T-helper 17 cell (primary cell): ENCODE data around the gene PRXL2B. TPM values are rescaled to one million over a fixed set of nuclear protein-coding genes. Genes with fewer than 3 reads are reported as not detected.
"Not testable (repeated sequence)": the region's sequence is repeated elsewhere in the genome, so short reads cannot be mapped to it uniquely, and the experiment has no call there.

ENCODE experiments used
- ATAC-seq: fragments of 150-1000 bp; cut with Tn5 transposase; 2 replicates; pipeline ENCODE4 v1.10.0; 2021; ENCODE audit warnings: mild to moderate bottlenecking, moderate library complexity
- DNase-seq, 3 donors: peaks; one replicate each; pipeline versions ENCODE4 v3.0.0 to v3.0.0-alpha.2; 2020 to 2021
- H3K9me3 ChIP-seq: one replicate; pipeline ENCODE4 v1.7.0; 2013; ENCODE audit warnings: low read length, mild to moderate bottlenecking; ENCODE audit not compliant: control insufficient read depth, poor library complexity, severe bottlenecking
- H3K27ac Mint-ChIP-seq: one replicate; pipeline ENCODE4 v1.8.0; 2022; ENCODE audit warnings: mild to moderate bottlenecking, moderate library complexity, mixed read lengths
- H3K27me3 Mint-ChIP-seq: one replicate; pipeline ENCODE4 v1.8.0; 2022; ENCODE audit warnings: mixed read lengths
- H3K36me3 Mint-ChIP-seq: one replicate; pipeline ENCODE4 v1.8.0; 2022; ENCODE audit warnings: low read depth, mixed read lengths
- H3K4me1 Mint-ChIP-seq: one replicate; pipeline ENCODE4 v1.8.0; 2022; ENCODE audit warnings: mild to moderate bottlenecking, mixed read lengths
- H3K4me3 Mint-ChIP-seq: one replicate; pipeline ENCODE4 v1.8.0; 2022; ENCODE audit warnings: mild to moderate bottlenecking, moderate library complexity, mixed read lengths
- total RNA-seq, 4 donors: library from RNA in 2 of 4; stranded (reverse) in 2 of 4; gene quantifications; one replicate each; pipeline ENCODE4 v1.2.3 and lab custom pipeline; 2022 to 2026

PRXL2B gene
- total RNA-seq, 2 donors from 2014 or later = 17.6 to 18.5 TPM

DNA sequence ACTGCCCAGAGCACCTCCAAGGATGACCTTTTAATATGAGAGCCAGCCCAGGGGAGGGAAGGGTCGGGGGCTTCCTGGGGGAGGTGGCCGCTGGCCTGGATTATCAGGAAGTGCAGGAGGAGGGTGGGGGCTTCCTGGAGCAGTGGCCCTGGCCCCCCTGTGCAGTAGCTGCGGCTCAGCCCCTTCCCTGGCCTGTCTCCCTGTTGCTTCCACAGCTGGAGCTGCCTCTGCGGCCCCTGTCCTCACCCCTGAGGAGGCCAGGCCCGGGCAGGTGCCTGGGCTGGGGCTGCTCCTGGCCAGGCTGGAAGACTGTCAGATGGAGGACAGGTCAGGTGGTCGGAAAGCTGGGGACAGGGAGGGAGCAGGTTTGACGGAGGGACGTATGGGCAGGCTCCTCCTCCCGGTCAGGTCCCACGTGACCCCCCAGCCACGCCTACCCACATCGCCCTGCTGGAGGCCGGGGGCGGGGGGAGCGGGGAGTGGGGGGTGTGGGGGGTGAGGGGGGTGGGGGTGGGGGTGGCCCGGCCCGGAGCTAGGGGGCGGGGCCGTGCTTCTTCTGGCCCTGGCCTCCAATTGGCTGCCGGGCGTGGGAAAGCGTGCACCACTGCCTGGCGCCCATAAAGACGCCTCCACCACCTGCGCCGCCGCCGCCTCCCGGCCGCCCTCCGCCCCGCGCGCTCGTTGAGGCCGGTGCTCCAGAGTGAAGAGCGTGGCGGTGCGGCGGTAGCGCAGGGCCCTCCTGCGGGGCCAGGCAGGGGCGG, 40.6 kb upstream of the PRXL2B start:
- H3K27me3 Mint-ChIP-seq = no peaks in the 10 kb centered on the region
- peak overlapping the region; percentile 93 for H3K4me3 Mint-ChIP-seq
- peak; percentile 60 for ATAC-seq
- H3K36me3 Mint-ChIP-seq = no peaks in the 10 kb centered on the region
- H3K9me3 ChIP-seq = no peaks in the 10 kb centered on the region
- H3K27ac Mint-ChIP-seq = peak overlapping the region; percentile 96
- peak; percentile 86 to 91 (median 90) for DNase-seq
- peaks cover 10% of the 10 kb centered on the region for H3K4me1 Mint-ChIP-seq

DNA sequence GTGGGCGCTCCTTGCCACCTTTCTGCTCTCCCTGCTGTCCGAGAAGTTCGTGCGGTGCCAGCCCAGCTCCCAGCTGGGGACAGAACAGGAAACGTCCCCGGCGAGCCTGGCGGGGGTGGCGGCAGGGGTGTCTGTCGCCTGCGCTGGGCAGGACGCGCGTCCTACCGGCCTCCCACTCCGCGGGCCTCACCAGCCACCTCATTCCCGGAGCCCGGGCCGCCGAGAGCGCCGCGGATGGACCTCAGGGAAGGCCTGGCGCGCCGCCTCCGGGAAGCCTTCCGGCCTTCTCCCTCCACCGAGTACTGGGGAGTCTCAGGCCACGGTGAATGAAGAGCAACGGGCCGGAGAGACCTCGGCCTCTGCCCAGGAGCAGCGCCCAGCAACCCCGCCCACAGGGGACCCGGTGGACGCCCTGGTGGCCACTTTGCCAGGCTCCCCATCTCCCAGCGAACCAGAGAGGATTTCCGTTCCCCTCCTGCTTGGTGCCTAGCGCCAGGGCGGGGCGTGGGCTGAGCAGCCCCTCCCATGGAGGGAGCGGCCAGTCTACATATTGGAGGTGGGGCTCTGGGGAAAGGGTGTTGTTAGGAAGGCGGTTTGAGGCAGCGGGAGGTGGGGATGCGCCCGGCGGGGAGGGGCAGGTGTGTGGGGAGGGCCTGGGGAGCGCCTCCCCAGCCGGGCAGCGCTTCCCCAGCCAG, 39.9 kb upstream of the PRXL2B start:
- Mint-ChIP-seq H3K27ac (peak overlapping the region; percentile 96), H3K4me1 (peaks cover 10% of the 10 kb centered on the region), H3K36me3 (no peaks in the 10 kb centered on the region), H3K27me3 (no peaks in the 10 kb centered on the region), H3K4me3 (peak overlapping the region; percentile 93)
- H3K9me3 ChIP-seq = no peaks in the 10 kb centered on the region
- peak; percentile 57 for ATAC-seq
- peak; percentile 69 to 78 (median 70) for DNase-seq

DNA sequence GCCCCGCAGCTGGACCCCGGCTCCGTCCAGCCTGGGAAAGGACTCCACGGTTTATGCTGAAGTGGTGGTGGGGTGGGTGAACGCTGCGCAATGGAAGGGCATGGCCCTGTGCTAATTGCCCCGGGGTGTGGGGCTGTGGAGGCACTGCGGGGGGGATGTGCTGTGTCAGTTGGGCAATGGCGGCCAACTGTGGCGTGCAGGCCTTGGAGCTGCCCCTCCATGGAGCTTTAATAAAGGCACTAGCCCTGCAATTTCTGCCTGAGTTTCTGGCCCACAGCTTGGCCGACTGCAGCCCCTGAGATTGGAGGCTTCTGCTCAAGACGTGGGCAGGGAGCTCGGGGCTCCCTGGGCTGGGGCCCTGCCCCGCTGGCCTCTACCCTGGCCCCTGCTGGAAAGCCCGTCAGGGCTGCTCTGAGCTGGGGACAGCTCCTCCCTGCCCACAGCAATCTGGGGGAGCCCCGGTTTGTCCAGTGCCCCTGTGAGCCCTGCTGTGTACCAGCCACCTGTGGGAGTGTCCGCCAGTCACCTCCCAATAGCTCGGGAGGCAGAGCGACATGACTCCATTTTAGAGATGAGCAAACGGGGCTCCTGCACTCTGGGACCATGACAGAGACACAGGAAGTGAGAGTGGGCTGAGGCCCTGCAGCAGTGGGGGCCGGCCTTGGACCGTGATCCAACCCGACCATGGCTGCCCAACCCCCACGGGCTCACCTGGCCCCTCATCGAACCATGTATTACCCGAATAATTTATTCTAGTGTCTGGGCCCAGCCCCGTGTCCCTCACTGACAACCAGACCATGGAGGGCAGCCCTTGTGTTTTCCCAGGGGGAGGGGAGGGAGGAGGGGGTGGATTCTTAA, 39.1 kb upstream of the PRXL2B start:
- ATAC-seq = peak; percentile 10

DNA sequence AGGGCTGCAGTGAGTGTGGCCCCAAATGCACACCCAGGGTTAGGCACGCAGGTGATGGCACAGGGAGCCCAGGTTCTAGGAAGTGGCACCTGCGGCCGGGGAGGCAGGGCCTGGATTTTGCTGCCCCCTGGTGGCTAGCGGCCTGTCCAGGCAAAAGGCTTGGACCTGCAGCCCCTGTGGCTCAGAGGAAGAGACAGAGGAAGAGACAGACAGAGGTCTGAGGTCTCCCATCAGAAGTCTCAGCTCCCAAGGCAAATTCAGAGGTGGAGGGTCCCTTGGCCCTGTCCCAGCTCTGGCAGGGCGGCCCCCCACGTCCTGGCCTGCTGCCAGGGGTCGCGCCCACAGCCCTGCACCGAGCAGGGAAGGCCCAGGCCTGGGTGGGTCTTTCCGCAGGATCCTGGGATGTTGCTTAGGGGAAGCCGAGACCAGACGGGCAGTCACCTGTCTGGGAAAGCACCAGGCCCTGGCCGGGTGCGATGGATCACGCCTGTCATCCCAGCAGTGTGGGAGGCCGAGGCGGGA, 38.4 kb upstream of the PRXL2B start:
- no peaks in the 10 kb centered on the region for H3K9me3 ChIP-seq
- H3K4me1 Mint-ChIP-seq = peaks cover 10% of the 10 kb centered on the region
- DNase-seq (peak; percentile 70 to 79 (median 71)), ATAC-seq (peak; percentile 27)
- no peaks in the 10 kb centered on the region for H3K27me3 Mint-ChIP-seq
- H3K36me3 Mint-ChIP-seq = no peaks in the 10 kb centered on the region
- peak overlapping the region; percentile 93 for H3K4me3 Mint-ChIP-seq
- peak overlapping the region; percentile 96 for H3K27ac Mint-ChIP-seq

More for the DNA sequence above, 39.1 kb upstream of the PRXL2B start:
- no peaks in the 10 kb centered on the region for H3K36me3 Mint-ChIP-seq
- H3K9me3 ChIP-seq = no peaks in the 10 kb centered on the region
- no peaks in the 10 kb centered on the region for H3K27me3 Mint-ChIP-seq
- peak overlapping the region; percentile 93 for H3K4me3 Mint-ChIP-seq
- DNase-seq = peak in 1 of 3 donors; percentile 29
- peaks cover 10% of the 10 kb centered on the region for H3K4me1 Mint-ChIP-seq
- H3K27ac Mint-ChIP-seq = peak overlapping the region; percentile 96

DNA sequence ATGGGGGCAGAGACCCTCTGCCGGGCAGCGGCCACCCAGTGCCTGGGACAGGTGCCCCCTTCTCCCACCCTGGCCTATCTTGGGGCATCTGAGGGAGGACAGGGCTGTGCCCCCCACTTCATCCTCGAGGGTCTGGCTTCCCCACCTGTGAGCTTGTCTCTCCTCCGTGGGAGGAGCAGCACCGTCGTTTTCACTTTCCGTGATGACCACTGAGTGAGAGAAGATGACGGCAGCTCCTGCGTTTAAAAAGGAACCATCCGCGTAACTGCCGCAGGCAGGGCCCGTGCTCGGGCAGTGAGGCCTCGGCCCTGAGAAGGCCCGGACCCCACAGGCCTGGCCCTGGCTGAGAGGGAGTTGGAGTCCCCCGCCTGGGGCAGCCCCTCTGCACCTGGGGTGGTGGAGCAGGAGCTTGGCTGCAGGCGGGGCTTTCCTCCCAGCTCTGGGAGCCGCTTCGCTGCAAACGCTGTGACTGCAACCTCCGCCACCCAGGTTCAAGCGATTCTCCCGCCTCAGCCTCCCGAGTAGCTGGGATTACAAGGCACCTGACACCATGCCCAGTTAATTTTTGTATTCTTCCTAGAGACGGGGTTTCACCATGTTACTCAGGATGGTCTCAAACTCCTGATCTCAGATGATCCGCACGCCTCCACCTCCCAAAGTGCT, 37.1 kb upstream of the PRXL2B start:
- not testable (repeated sequence) for ATAC-seq, H3K4me3 Mint-ChIP-seq, DNase-seq, H3K9me3 ChIP-seq, H3K36me3 Mint-ChIP-seq, H3K27me3 Mint-ChIP-seq
- peaks cover 17% of the 10 kb centered on the region for H3K4me1 Mint-ChIP-seq
- H3K27ac Mint-ChIP-seq = peak overlapping the region; percentile 96

DNA sequence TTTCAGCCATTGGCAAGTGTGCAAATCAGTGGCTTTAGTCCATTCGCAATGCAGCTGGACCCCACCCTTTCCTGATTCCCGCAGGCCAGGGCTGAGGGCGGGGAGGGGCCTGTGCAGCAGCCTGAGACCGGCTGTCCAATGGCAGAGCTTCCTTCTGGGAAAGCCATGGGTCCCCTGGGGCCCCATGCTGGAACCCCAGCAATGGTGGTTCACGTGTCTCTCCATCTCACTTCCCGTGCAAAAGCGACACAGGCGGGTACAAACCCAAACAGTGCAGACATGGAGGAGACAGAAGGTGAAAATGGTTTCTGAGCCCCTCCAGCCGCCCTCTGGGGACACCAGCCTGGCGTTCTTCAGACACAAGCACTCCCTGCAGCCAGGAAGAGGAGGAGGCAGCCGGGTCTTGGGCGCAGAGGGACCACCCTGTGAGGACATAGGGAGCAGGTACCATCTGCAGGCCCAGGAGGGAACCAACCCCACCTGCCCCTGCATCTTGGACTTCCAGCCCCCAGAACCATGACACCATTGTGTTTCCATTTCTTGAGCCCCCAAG, 36.2 kb upstream of the PRXL2B start:
- not testable (repeated sequence) for H3K4me3 Mint-ChIP-seq, H3K27me3 Mint-ChIP-seq, H3K36me3 Mint-ChIP-seq, DNase-seq, ATAC-seq, H3K9me3 ChIP-seq
- H3K27ac Mint-ChIP-seq = peak overlapping the region; percentile 96
- H3K4me1 Mint-ChIP-seq = peaks cover 21% of the 10 kb centered on the region

DNA sequence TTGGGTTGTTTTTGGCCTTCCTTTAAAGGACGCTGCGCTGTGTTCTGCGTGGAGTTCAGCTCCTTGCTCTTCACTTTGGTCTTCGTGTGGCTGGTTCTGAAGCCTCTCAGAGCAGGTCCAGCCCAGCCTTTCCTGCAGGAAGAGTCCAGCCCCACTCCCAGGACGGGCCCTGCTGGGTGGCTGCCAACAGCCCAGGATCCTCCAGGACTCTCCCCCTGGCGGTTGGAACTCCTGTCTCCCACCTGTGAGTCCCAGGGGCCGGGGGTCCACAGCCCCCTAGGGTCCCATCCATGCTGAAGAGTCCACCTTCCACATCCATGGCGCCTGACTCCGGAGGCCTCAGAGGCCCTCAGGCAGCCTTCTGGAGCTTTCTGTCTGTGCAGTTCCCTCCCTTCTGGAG, 35.0 kb upstream of the PRXL2B start:
- Mint-ChIP-seq H3K27ac (peak overlapping the region; percentile 96), H3K4me1 (peaks cover 28% of the 10 kb centered on the region)
- ATAC-seq, H3K4me3 Mint-ChIP-seq, H3K27me3 Mint-ChIP-seq, DNase-seq, H3K36me3 Mint-ChIP-seq, H3K9me3 ChIP-seq: not testable (repeated sequence)

DNA sequence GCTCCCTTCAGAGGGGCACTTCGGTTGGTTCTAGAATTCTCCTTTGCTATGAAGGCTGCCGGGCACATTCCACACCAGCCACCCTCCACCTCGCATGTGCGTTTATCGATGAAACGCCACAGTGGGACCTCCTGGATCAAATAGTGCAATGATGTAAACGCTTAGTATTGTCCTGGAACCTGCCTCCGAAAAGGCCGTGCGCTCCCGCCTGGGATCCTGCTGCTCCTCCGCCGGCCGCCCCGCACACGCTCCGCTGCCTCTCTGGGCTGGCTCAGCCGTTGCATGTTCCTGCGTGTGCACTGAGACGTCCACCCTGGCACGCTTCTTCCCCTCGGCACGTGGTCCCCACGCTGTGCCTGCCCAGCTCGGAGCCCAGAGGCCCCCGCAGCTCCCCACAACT, 34.4 kb upstream of the PRXL2B start:
- peak overlapping the region; percentile 96 for H3K27ac Mint-ChIP-seq
- ATAC-seq (no peak), DNase-seq (no peak)
- H3K36me3 Mint-ChIP-seq = peaks cover 2% of the 10 kb centered on the region
- H3K9me3 ChIP-seq = no peaks in the 10 kb centered on the region
- peaks cover 28% of the 10 kb centered on the region for H3K4me1 Mint-ChIP-seq
- no peak overlapping the region for H3K4me3 Mint-ChIP-seq
- H3K27me3 Mint-ChIP-seq = no peaks in the 10 kb centered on the region

DNA sequence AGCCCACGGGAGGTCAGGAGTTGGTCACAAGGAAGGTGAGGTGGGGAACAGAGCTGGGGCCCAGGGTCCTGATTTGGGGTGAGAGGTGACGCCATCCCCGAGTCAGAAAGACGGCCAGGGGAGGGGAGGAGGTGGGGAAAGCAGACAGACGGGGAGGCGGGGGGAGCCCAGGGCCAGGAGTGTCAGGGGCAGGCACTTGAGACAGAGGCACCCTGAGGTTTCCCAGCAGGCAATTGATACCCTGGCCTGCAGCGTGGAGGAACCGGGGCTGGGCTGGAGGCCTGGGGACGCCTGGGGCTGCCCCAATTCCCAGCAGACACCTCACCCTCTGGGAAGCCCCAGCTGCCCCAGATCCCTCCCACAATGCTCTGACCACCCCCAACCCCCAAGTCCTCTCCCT, 33.5 kb upstream of the PRXL2B start:
- not testable (repeated sequence) for H3K27me3 Mint-ChIP-seq, H3K9me3 ChIP-seq, ATAC-seq, H3K36me3 Mint-ChIP-seq, H3K27ac Mint-ChIP-seq, DNase-seq, H3K4me3 Mint-ChIP-seq
- peaks cover 32% of the 10 kb centered on the region for H3K4me1 Mint-ChIP-seq

DNA sequence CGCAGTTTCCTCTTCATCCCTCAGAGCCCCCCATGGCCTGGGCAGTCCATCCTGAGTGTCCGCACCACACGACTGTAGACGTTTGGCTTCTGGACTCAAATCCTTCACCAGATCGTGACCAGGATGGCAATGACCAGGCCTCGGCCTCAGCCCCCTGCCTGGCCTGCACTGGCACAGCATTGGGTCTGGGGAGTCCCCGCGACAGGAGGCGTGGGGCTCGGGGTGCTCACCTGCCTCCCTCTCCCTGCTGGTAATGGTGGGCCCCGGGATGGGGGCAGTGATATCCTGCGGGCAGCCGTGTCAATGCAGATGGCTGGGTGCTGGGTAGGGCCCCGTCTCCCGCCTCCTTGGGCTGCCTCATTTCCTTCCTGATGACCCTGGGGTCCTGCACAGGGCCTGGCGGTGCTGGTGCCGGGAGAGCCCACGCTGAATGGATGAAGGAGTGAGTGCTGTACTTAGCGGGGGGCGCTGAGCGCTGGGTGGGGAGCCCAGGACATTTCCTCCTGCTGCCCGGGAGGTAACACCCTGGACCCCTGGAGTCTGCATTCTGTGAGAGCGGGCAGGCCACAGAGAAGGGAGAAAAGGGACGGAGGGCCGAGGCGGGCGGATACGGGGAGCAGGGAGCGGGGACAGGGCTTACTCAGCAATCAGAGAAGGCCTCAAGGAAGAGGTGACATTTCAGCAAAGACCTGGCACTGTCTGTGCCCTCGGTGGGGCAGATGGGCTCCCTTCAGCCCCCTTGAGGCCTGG, 32.5 kb upstream of the PRXL2B start:
- peak overlapping the region; percentile 99 for H3K4me3 Mint-ChIP-seq
- no peaks in the 10 kb centered on the region for H3K27me3 Mint-ChIP-seq
- H3K9me3 ChIP-seq = no peaks in the 10 kb centered on the region
- no peak for ATAC-seq
- H3K4me1 Mint-ChIP-seq = peaks cover 31% of the 10 kb centered on the region
- peak overlapping the region; percentile 98 for H3K27ac Mint-ChIP-seq
- no peak for DNase-seq
- H3K36me3 Mint-ChIP-seq = peaks cover 5% of the 10 kb centered on the region

DNA sequence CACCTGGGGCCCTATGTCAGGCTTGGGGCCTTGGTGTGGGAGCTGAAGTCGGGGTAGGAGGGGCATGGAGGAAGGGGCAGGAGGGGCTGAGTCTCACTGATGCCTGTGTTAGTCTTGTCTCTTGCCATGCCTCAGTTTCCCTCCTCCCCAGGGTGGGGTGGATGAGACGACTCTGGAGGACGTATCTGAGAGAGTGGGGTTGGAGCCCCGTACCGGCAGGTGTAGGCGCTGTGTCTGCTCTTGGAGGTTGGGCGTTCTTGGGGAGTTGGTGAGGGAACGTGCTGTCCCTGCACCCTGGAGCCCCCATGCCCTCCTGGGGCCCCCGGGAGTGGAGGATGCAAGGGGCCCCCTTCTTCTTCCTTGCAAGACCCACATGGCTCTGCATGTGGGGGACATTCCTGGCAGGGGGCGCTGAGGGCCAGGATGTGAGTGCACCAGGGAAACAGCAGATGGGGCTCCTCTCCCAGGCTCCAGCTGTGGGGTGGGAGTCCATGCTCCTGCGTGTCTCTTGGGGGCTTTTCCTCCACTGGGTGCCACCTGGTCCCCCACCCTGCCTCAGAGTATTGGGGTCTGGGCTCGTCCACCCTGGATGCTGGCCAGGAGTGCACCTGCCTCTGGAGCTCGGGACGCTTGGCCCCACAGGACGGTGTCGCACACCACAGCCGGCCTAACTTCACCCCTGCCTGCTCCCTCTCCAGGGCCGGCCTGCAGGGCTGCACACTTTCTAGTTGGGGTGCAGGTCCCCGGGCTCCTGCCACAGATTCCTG, 31.8 kb upstream of the PRXL2B start:
- Mint-ChIP-seq H3K4me1 (peaks cover 29% of the 10 kb centered on the region), H3K36me3 (peaks cover 5% of the 10 kb centered on the region)

More for the DNA sequence above, 31.8 kb upstream of the PRXL2B start:
- H3K27me3 Mint-ChIP-seq = no peaks in the 10 kb centered on the region
- H3K27ac Mint-ChIP-seq = peak overlapping the region; percentile 98
- H3K4me3 Mint-ChIP-seq = peak overlapping the region; percentile 99
- no peaks in the 10 kb centered on the region for H3K9me3 ChIP-seq
- ATAC-seq (peak; percentile 31), DNase-seq (peak in 1 of 3 donors; percentile 43)
